ENCODE data around the gene GLS. TPM values are rescaled to one million over a fixed set of nuclear protein-coding genes. Genes with fewer than 3 reads are reported as not detected.
"Not testable (repeated sequence)": the region's sequence is repeated elsewhere in the genome, so short reads cannot be mapped to it uniquely, and the experiment has no call there.

Gene GLS
- total RNA-seq, 1 donor from 2014 or later = 188 TPM

- not testable (repeated sequence) for DNase-seq (ENCODE audit: low spot score)
Observed at GRCh38 chr2:190885844-190886243, 5.2 kb downstream of the GLS start.

DNA sequence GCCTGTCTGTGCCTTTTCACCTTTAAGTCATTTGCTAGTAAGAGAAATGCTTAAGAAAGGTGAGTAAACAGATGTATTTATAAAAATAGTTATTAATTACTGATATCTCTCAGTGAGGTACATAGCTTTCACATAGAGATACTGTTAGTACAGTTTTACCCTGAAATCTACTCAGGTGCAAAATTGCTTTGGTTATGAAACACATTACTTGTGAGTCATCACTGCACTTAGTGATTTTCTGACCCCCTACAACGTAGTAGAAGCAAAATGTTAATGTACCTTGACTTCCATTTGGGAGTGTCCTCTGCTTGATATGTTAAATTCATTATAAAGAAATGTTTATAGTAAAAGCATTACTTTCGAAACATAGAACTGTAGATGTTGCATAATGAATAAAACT is 6.5 kb downstream of the GLS start:
- DNase-seq (ENCODE audit: low spot score) = no peak

DNA sequence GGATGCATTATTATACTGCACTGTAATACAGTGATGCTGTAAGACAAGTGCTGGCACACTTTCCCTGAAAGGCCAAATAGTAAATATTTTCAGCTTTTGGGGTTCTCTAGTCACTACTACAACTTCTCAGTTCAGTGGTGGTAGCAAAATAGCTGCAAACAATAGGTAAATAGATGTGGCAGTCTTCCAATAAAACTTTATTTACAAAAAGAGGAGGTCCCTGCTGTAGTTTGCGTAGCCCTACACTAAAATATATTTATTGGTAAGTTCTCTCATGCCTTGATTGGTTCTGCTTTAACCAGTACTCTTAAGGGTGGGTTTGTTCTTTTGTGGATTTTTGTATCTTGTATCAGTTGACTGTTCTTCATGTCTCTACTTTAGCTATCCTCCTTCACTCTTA is 7.8 kb downstream of the GLS start:
- DNase-seq (ENCODE audit: low spot score) = no peak

DNA sequence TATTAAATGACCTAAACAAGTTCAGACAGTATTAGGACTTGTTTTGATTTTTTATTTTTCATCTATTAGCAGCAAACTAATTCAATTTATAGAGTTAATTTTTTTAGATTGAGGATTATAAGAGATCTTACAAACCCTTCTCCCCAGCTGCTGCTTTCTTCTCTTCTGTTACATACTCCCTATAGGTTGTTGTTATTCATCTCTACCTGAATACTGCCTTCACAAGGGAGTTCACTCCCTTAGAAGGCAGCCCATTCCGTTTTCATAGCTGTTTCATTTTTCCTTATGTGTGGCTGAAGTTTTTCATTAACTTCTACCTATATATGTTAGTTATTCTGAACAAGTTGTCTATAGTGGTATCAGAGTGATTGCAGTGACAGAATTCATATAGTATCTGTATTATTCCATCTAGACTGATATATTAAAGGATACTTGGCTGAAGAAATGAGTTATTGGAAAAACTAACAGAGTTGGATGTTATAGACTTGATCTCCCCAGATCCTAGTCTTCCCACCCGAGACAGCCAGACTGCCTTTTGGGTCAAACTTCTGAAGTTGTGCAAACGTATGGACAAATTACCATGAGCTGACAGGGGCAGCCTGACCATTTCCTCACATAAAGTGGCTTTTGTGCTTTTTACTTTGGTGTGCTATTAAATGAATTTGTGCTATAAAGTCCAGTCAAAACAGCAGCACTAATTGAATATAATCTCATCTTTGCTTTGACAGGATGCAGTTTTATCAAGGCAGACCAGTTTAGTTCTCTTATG is 8.7 kb downstream of the GLS start:
- no peak for DNase-seq (ENCODE audit: low spot score)

GRCh38 chr2:190891372-190891771 is 10.8 kb downstream of the GLS start:
- no peak for DNase-seq (ENCODE audit: low spot score)

DNA sequence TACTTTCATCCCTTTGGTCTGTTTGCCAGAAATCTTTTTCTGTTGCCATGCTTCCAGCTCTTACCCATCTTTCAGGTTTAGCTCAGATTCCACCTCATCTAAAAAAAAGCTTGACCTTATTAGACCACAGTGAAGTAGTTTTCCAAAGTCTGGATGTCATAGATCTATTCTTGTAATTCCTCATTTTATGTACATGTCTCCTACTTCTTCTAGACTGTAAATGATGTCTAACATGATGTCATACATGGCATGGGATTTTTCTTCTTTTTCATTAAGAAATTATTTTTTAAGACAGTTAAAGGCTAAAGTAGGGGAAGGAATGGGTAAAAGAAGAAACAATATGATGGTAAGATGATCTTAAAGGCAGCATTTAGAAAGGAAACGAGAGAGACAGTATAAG is 11.3 kb downstream of the GLS start:
- DNase-seq (ENCODE audit: low spot score) = no peak

DNA sequence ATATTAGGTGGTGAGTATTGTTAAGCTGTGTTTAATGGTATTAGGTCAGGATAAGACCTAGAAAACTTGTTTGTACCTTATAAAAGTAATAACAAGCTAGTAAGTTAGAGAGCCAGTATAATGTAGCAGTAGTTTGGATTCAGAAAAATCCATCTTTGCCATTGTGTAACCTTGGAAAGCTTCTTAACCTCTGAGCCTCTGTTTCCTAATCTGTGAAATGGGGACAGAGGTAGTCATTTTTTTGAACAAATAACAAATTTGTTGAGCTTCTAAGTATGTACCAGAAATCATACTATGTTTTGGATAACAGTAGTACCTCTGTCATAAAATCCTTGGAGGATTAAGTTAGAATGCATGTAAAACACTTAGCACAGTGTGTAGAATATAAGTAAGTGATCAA is 12.5 kb downstream of the GLS start:
- no peak for DNase-seq (ENCODE audit: low spot score)

- no peak for DNase-seq (ENCODE audit: low spot score)
Observed at GRCh38 chr2:190896477-190896876, 15.9 kb downstream of the GLS start.

- DNase-seq (ENCODE audit: low spot score) = no peak
Observed at GRCh38 chr2:190903693-190904450, 23.3 kb downstream of the GLS start.

DNA sequence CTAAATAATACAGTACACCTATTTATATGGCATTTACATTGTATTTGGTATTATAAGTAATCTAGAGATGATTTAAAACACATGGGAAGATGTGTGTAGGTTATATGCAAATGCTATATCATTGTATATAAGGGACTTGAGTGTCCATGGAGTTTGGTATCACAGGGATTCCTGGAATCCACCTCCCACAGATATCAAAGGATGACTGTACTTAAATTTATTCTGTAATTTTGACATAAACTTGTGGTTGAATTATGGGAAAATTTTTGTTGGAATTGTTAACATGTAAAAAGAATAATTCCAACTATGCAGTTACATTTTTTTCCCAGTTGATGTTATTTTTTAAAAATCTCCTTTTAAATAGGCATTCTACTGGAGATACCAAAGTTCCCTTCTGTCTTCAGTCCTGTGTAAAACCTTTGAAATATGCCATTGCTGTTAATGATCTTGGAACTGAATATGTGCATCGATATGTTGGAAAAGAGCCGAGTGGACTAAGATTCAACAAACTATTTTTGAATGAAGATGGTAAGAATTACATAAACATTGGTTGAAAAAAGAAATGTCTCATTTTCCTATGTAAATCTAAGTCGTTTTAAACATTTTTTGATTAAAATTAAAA is 24.1 kb downstream of the GLS start:
- DNase-seq (ENCODE audit: low spot score) = no peak

DNA sequence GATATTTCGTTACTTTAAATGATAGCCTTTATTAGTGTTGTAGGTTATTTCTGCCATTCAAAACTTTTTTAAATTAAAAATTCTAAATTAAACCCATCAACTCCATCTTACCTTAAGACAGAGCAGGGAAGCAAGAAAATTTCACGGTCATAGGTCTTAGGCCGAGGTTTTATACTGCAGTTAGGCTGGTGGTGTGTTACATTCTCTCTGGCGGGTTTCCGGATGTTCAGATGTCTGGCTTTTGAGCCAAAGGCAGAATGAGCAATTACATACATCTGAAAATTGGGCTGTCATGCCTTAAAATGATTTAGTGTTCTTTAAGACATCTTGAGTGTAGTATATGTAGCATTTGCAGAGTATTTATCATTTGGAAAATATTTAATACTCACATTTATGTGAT is 27.9 kb downstream of the GLS start:
- DNase-seq (ENCODE audit: low spot score) = no peak

DNA sequence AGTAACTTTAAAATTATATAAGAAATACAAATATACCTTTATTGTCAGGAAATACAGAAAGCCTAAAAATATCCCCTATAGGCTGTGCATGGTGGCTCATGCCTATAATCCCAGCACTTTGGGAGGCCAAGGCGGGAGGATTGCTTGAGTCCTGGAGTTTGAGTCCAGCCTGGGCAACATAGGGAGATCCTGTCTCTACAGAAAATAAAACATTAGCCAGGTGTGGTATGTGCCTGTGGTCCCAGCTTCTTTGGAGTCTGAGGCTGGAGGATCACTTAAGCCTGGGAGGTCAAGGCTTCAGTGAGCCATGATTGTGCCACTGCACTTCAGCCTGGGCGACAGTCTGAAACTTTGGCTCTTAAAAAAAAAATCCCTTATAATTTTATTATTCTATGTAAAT is 29.1 kb downstream of the GLS start:
- DNase-seq (ENCODE audit: low spot score) = no peak

- no peak for DNase-seq (ENCODE audit: low spot score)
Observed at GRCh38 chr2:190910341-190911136, 29.9 kb downstream of the GLS start.

GRCh38 chr2:190911813-190912212 is 31.2 kb downstream of the GLS start:
- DNase-seq (ENCODE audit: low spot score) = no peak

DNA sequence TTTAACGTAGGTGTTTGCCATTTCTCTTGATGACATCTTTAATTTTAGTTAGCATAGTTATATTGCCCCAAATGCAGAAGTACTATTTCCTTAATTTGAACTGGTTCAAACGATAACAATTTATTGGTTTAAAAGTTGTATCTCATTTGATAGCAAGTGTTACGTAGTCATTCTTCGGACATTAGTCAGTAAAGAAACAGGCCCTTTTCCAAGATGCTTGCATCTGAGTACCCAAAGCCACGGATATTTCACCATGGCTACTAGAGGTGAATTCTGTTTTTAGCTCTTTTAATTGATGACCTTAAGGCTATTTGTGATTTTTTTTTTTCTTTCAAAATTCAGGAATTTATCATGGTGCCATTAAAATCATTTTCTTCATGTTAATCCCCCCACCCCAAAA is 32.1 kb downstream of the GLS start:
- DNase-seq (ENCODE audit: low spot score) = no peak

- no peak for DNase-seq (ENCODE audit: low spot score)
Observed at GRCh38 chr2:190913725-190914124, 33.1 kb downstream of the GLS start.

DNA sequence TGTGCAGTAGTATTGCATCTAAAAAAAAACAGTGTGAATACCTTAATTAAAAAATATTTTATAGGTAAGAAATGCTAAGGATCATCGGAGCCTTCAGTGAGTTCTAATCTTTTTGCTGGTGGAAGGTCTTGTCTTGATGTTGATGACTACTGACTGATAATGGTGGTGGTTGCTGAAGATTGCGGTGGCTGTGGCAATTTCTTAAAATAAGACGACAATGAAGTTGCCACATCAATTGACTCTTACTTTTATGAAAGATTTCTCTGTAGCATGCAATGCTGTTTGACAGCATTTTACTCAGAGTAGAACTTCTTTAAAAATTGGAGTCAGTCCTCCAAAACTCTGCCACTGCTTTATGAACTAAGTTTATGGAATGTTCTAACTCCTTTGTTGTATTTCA is 36.2 kb downstream of the GLS start:
- no peak for DNase-seq (ENCODE audit: low spot score)

- no peak for DNase-seq (ENCODE audit: low spot score)
Observed at GRCh38 chr2:190920085-190920484, 39.5 kb downstream of the GLS start.

- DNase-seq (ENCODE audit: low spot score) = no peak
Observed at GRCh38 chr2:190922376-190922775, 41.8 kb downstream of the GLS start.

DNA sequence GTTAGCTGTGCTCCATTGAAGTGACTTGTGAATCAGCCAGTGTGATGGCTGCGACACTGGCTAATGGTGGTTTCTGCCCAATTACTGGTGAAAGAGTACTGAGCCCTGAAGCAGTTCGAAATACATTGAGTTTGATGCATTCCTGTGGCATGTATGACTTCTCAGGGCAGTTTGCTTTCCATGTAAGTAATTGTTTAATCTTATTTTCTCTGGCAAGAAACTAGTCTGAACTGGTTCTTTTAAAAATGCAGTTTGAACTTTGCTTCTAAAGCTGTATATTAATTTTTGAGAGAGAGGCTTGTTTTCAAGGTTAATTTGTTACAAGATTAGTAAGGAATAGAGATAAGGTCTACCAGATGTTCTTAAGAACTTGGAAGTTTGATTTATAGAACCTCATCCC is 46.7 kb downstream of the GLS start:
- DNase-seq (ENCODE audit: low spot score) = no peak

GRCh38 chr2:190929919-190930318 is 49.3 kb downstream of the GLS start:
- DNase-seq (ENCODE audit: low spot score) = no peak

DNA sequence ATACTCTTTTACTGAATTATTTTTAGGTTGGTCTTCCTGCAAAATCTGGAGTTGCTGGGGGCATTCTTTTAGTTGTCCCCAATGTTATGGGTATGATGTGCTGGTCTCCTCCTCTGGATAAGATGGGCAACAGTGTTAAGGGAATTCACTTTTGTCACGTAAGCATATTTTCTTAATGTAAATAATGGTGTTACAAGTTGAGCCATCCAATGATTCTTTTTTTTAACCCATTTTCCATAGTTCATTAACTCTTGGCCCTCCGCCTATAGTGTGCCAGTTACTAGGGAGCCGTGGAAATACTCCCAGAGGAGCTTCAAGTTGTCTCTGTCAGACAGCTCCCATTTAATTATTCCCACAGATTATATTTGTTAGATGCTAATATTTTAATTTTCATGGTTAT is 49.8 kb downstream of the GLS start:
- no peak for DNase-seq (ENCODE audit: low spot score)

Data from mucosa of gallbladder (tissue), 1 donor.